Activated CD4-positive, alpha-beta T cell treated with anti-CD3 and anti-CD28 coated beads, Interleukin-2, amount 10 ng/mL, durations not matched to agents 24 days and 14 days (primary cell): ENCODE data around the gene AQP6. TPM values are rescaled to one million over a fixed set of nuclear protein-coding genes. Genes with fewer than 3 reads are reported as not detected.

Experiments used
- DNase-seq: peaks from one replicate; pipeline ENCODE4 v3.0.0; 2022
- H3K27ac Mint-ChIP-seq: one replicate; pipeline ENCODE4 v1.8.0; 2022; ENCODE audit warnings: mild to moderate bottlenecking, mixed read lengths
- H3K27me3 Mint-ChIP-seq: one replicate; pipeline ENCODE4 v1.8.0; 2022; ENCODE audit warnings: mixed read lengths
- H3K36me3 Mint-ChIP-seq: one replicate; pipeline ENCODE4 v1.8.0; 2022; ENCODE audit warnings: low read depth, mild to moderate bottlenecking, mixed read lengths
- H3K4me1 Mint-ChIP-seq: one replicate; pipeline ENCODE4 v1.8.0; 2021; ENCODE audit warnings: mixed read lengths
- H3K4me3 Mint-ChIP-seq: one replicate; pipeline ENCODE4 v1.8.0; 2022; ENCODE audit warnings: mild to moderate bottlenecking, moderate library complexity, mixed read lengths
- H3K9me3 Mint-ChIP-seq: one replicate; pipeline ENCODE4 v1.8.0; 2021; ENCODE audit warnings: mixed read lengths
- intact Hi-C: fragments of 100-400 bp; cut with micrococcal nuclease; formaldehyde crosslinking; loops from one replicate; pipeline ENCODE4 v1.15.1; 2023
- total RNA-seq: library from RNA; stranded (reverse); gene quantifications from 2 replicates; pipeline ENCODE4 v1.2.3, GENCODE V29; 2022

AQP6 gene
- total RNA-seq, 1 donor from 2014 or later: not detected

GRCh38 chr12:50024227-50024626, 51.5 kb downstream of the AQP6 start:
- Mint-ChIP-seq H3K36me3 (peaks cover 18% of the 10 kb centered on the region), H3K4me1 (peaks cover 40% of the 10 kb centered on the region), H3K27ac (peak overlapping the region; percentile 96), H3K9me3 (peaks cover 3% of the 10 kb centered on the region), H3K27me3 (no peaks in the 10 kb centered on the region), H3K4me3 (peak overlapping the region; percentile 93)
- intact Hi-C loops: no loop called here
- DNase-seq: no peak

GRCh38 chr12:50024805-50025186, 52.0 kb downstream of the AQP6 start:
- intact Hi-C loops: loop anchor here (1.0 kb wide), 1 partner anchor 88 kb away; the partner anchor contains the start of gene COX14
- H3K9me3 Mint-ChIP-seq: peaks cover 3% of the 10 kb centered on the region
- no peaks in the 10 kb centered on the region for H3K27me3 Mint-ChIP-seq
- peak overlapping the region; percentile 93 for H3K4me3 Mint-ChIP-seq
- DNase-seq: no peak
- H3K27ac Mint-ChIP-seq: peak overlapping the region; percentile 96
- H3K4me1 Mint-ChIP-seq: peaks cover 39% of the 10 kb centered on the region
- H3K36me3 Mint-ChIP-seq: peaks cover 18% of the 10 kb centered on the region

- intact Hi-C loops: loop anchor here (1.0 kb wide), 1 partner anchor 87 kb away; the partner anchor contains the start of gene COX14
- H3K27me3 Mint-ChIP-seq: no peaks in the 10 kb centered on the region
- peaks cover 37% of the 10 kb centered on the region for H3K4me1 Mint-ChIP-seq
- H3K4me3 Mint-ChIP-seq: peak within 1 kb of the TSS; percentile 93
- DNase-seq: peak; percentile 99
- peaks cover 3% of the 10 kb centered on the region for H3K9me3 Mint-ChIP-seq
- H3K27ac Mint-ChIP-seq: peak within 1 kb of the TSS; percentile 96
- peaks cover 18% of the 10 kb centered on the region for H3K36me3 Mint-ChIP-seq
Measured at GRCh38 chr12:50025187-50026059, 52.7 kb downstream of the AQP6 start, which contains the start of gene RACGAP1. RACGAP1 (minus strand) TSS chr12:50025494; CDS start chr12:50016715, 8,779 bp downstream.

GRCh38 chr12:50026691-50027090, 53.9 kb downstream of the AQP6 start:
- H3K4me3 Mint-ChIP-seq: no peak overlapping the region

More at GRCh38 chr12:50026691-50027090, 53.9 kb downstream of the AQP6 start:
- H3K9me3 Mint-ChIP-seq: peaks cover 3% of the 10 kb centered on the region
- H3K27ac Mint-ChIP-seq: no peak overlapping the region
- peaks cover 3% of the 10 kb centered on the region for H3K27me3 Mint-ChIP-seq
- peaks cover 13% of the 10 kb centered on the region for H3K36me3 Mint-ChIP-seq
- H3K4me1 Mint-ChIP-seq: peaks cover 27% of the 10 kb centered on the region
- intact Hi-C loops: no loop called here
- no peak for DNase-seq

Other genes starting within 250 kb of the AQP6 start
- gene TMBIM6, start 231.4 kb upstream of the AQP6 start, total RNA-seq: 370 and 372 TPM in 2 replicates
- gene NCKAP5L, start 144.5 kb upstream of the AQP6 start, total RNA-seq: 4.8 and 5.0 TPM in 2 replicates
- 2.9 and 3.5 TPM in 2 replicates for gene BCDIN3D, start 129.8 kb upstream of the AQP6 start, total RNA-seq
- 0.30 and 0.54 TPM in 2 replicates for gene FAIM2, start 69.0 kb upstream of the AQP6 start, total RNA-seq
- gene AQP2, start 22.2 kb upstream of the AQP6 start, total RNA-seq: not detected in 2 replicates
- gene AQP5, start 11.1 kb upstream of the AQP6 start, total RNA-seq: not detected in 2 replicates
- 71.2 and 71.6 TPM in 2 replicates for gene RACGAP1, start 52.5 kb downstream of the AQP6 start, total RNA-seq
- gene ASIC1, start 84.6 kb downstream of the AQP6 start, total RNA-seq: 17.6 and 19.7 TPM in 2 replicates
- gene SMARCD1, start 112.4 kb downstream of the AQP6 start, total RNA-seq: 73.1 and 82.5 TPM in 2 replicates
- gene GPD1, start 131.1 kb downstream of the AQP6 start, total RNA-seq: 0.62 and 0.91 TPM in 2 replicates
- 44.0 and 45.0 TPM in 2 replicates for gene COX14, start 139.3 kb downstream of the AQP6 start, total RNA-seq
- gene CERS5, start 194.4 kb downstream of the AQP6 start, total RNA-seq: 62.6 and 66.5 TPM in 2 replicates